Keratinocyte (primary cell): ENCODE data around the gene CFAP20DC. TPM values are rescaled to one million over a fixed set of nuclear protein-coding genes. Genes with fewer than 3 reads are reported as not detected.

ENCODE experiments used
- DNase-seq: peaks from one replicate; pipeline ENCODE4 v3.0.0-alpha.2; 2011; ENCODE audit warnings: low read depth, missing footprints, low spot score
- FAIRE-seq: peaks from 2 replicates; lab custom pipeline; 2011; peaks lifted over from hg19 to GRCh38; lab: Jason Lieb, UNC
- H2AFZ ChIP-seq: 2 replicates; pipeline ENCODE4 v1.6.0; 2012; ENCODE audit warnings: low read length, control low read depth, inconsistent platforms; ENCODE audit not compliant: control insufficient read depth
- H3K27ac ChIP-seq: 2 replicates; pipeline ENCODE4 v1.5.1; 2011; ENCODE audit warnings: low read length; ENCODE audit not compliant: control insufficient read depth, insufficient read depth
- H3K27me3 ChIP-seq: 3 replicates; pipeline ENCODE4 v1.6.0; 2011; ENCODE audit warnings: low read length; ENCODE audit not compliant: control insufficient read depth, insufficient read depth; ENCODE audit errors: extremely low read depth
- H3K36me3 ChIP-seq, 2 experiments: 2 replicates in 1 of 2; 3 replicates in 1 of 2; pipeline ENCODE4 v1.5.1; 2011; ENCODE audit warnings: low read length in 2 of 2, mild to moderate bottlenecking in 1 of 2; ENCODE audit not compliant: control insufficient read depth in 2 of 2, insufficient read depth in 2 of 2; ENCODE audit errors: extremely low read depth in 1 of 2
- H3K4me1 ChIP-seq: 3 replicates; pipeline ENCODE4 v1.5.1; 2011; ENCODE audit warnings: low read length; ENCODE audit not compliant: control insufficient read depth, insufficient read depth; ENCODE audit errors: extremely low read depth
- H3K4me2 ChIP-seq: 3 replicates; pipeline ENCODE4 v1.6.0; 2011; ENCODE audit warnings: low read depth, low read length; ENCODE audit not compliant: control insufficient read depth, insufficient read depth; ENCODE audit errors: extremely low read depth
- H3K4me3 ChIP-seq, 3 experiments: fragments of 200-600 bp in 1 of 3; sonication (generic) in 1 of 3; 2 replicates in 2 of 3; 3 replicates in 1 of 3; pipeline ENCODE4 v1.5.1; 2011 to 2016; ENCODE audit warnings: low read length in 3 of 3, mild to moderate bottlenecking in 3 of 3, control low read depth in 2 of 3, inconsistent platforms in 1 of 3, low read depth in 1 of 3, mixed read lengths in 1 of 3, mixed run types in 1 of 3, moderate library complexity in 1 of 3; ENCODE audit not compliant: control insufficient read depth in 2 of 3, insufficient read depth in 2 of 3; ENCODE audit errors: extremely low read depth in 1 of 3
- H3K79me2 ChIP-seq: 2 replicates; pipeline ENCODE4 v1.6.0; 2012; ENCODE audit warnings: low read length; ENCODE audit not compliant: control insufficient read depth, insufficient read depth
- H3K9ac ChIP-seq: 3 replicates; pipeline ENCODE4 v1.6.0; 2011; ENCODE audit warnings: low read length; ENCODE audit not compliant: control insufficient read depth, insufficient read depth; ENCODE audit errors: extremely low read depth
- H3K9me1 ChIP-seq: 3 replicates; pipeline ENCODE4 v1.6.0; 2011; ENCODE audit warnings: low read length; ENCODE audit not compliant: control insufficient read depth, insufficient read depth; ENCODE audit errors: extremely low read depth
- H3K9me3 ChIP-seq: 2 replicates; pipeline ENCODE4 v1.5.1; 2012; ENCODE audit warnings: low read depth, low read length; ENCODE audit not compliant: control insufficient read depth
- H4K20me1 ChIP-seq: 3 replicates; pipeline ENCODE4 v1.6.0; 2011; ENCODE audit warnings: low read length; ENCODE audit not compliant: control insufficient read depth, insufficient read depth; ENCODE audit errors: extremely low read depth
- CTCF ChIP-seq, 3 experiments: IDR thresholded peaks in 1 of 3; conservative IDR thresholded peaks in 1 of 3; optimal IDR thresholded peaks in 1 of 3; 2 replicates in 2 of 3; 3 replicates in 1 of 3; pipeline versions ENCODE3 to v1.5.1; 2011; ENCODE audit warnings: low read length in 3 of 3, mild to moderate bottlenecking in 3 of 3, moderate library complexity in 2 of 3, control low read depth in 1 of 3, inconsistent platforms in 1 of 3; ENCODE audit not compliant: insufficient read depth in 2 of 3; ENCODE audit errors: extremely low read depth in 1 of 3
- EZH2 ChIP-seq: IDR thresholded peaks from one replicate; pipeline ENCODE4 v1.6.1; 2012; ENCODE audit warnings: inconsistent platforms, mild to moderate bottlenecking, low read length, moderate library complexity
- dilution Hi-C: fragments of 300-500 bp; cut with MboI; formaldehyde crosslinking; loops from one replicate; pipeline ENCODE4 v1.7.0; 2020; ENCODE audit warnings: low sequenced_read_pairs; ENCODE audit not compliant: extremely low pct_ligation_motif_present
- polyA plus RNA-seq, 5 experiments: library from polyadenylated mRNA; depleted of rRNA in 3 of 5; stranded (reverse) in 3 of 5; stranded (forward) in 1 of 5; unstranded in 1 of 5; fragments of >200 nt; gene quantifications; 1 replicate in 1 of 5; 2 replicates in 3 of 5; 3 replicates in 1 of 5; pipeline versions ENCODE4 v1.2.1 to v1.2.3, GENCODE V29; 2011 to 2012; ENCODE audit warnings: missing spikeins in 2 of 5, low read depth in 1 of 5, low replicate concordance in 1 of 5

CFAP20DC gene
- polyA plus RNA-seq, 1 donor (not counting 4 experiments of a cell fraction or from before 2014, with no cell fraction given): 6.3 TPM

- no peaks in the 10 kb centered on the region for H4K20me1 ChIP-seq
- no peak overlapping the region for H3K27ac ChIP-seq
- no peaks in the 10 kb centered on the region for H3K9me3 ChIP-seq
- FAIRE-seq: no peak
- no peak overlapping the region for H3K4me3 ChIP-seq
- peaks cover 8% of the 10 kb centered on the region for H3K4me1 ChIP-seq
- H3K9ac ChIP-seq: no peak overlapping the region
- H3K36me3 ChIP-seq: no peaks in the 10 kb centered on the region
- H3K79me2 ChIP-seq: no peaks in the 10 kb centered on the region
- no peak for DNase-seq
- no peak overlapping the region for H3K4me2 ChIP-seq
- H3K9me1 ChIP-seq: no peaks in the 10 kb centered on the region
- dilution Hi-C loops: no loop called here
- H3K27me3 ChIP-seq: no peaks in the 10 kb centered on the region
- TF ChIP-seq CTCF (optimal IDR thresholded peaks at IDR 0.05 in 1 of 3, IDR thresholded peaks at IDR 0.05 in 1 of 3, conservative IDR thresholded peaks at IDR 0.05 in 1 of 3; ENCODE audit: extremely low read depth in 1 of 3, insufficient read depth in 2 of 3, low read length in 3 of 3): no peak
- TF ChIP-seq EZH2: no peak
- H2AFZ ChIP-seq: no peak overlapping the region
Measured at GRCh38 chr3:59088761-59089160, 38.9 kb upstream of the CFAP20DC start.

GRCh38 chr3:59085976-59086375 is 36.2 kb upstream of the CFAP20DC start:
- H3K9me1 ChIP-seq: no peaks in the 10 kb centered on the region
- H3K79me2 ChIP-seq: no peaks in the 10 kb centered on the region
- no peak overlapping the region for H3K27ac ChIP-seq
- H2AFZ ChIP-seq: no peak overlapping the region
- no peak for DNase-seq
- no peak for FAIRE-seq
- H3K4me1 ChIP-seq: peaks cover 8% of the 10 kb centered on the region
- H3K36me3 ChIP-seq: no peaks in the 10 kb centered on the region
- dilution Hi-C loops: no loop called here
- H3K9ac ChIP-seq: no peak overlapping the region
- no peak overlapping the region for H3K4me3 ChIP-seq
- H3K4me2 ChIP-seq: no peak overlapping the region
- H4K20me1 ChIP-seq: no peaks in the 10 kb centered on the region
- H3K9me3 ChIP-seq: no peaks in the 10 kb centered on the region
- H3K27me3 ChIP-seq: no peaks in the 10 kb centered on the region
- no peak for TF ChIP-seq EZH2
- TF ChIP-seq CTCF (optimal IDR thresholded peaks at IDR 0.05 in 1 of 3, IDR thresholded peaks at IDR 0.05 in 1 of 3, conservative IDR thresholded peaks at IDR 0.05 in 1 of 3; ENCODE audit: extremely low read depth in 1 of 3, insufficient read depth in 2 of 3, low read length in 3 of 3): no peak
